ENCODE data around the gene LIPM.

DNA sequence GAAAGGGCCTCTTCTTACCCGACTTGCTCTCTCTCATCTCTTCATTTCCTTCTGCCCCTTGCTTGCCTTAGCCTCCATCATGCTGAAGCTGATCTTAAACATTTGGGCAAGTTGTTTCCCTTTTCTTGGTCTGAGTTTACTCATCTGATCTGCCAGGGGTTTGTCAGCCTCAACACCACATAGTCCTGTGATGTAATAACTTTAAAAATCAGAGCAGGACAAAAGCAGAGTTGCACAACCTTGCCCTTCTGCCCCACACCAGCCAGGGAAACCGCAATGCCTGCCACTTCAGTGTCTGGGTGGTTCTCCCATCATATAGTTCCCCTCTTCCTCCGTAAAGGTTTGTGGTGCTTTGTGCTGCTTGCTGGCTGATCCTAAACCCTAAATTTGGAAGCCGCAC lies 9.9 kb upstream of the LIPM start:
- TF ChIP-seq, protein P1, sequence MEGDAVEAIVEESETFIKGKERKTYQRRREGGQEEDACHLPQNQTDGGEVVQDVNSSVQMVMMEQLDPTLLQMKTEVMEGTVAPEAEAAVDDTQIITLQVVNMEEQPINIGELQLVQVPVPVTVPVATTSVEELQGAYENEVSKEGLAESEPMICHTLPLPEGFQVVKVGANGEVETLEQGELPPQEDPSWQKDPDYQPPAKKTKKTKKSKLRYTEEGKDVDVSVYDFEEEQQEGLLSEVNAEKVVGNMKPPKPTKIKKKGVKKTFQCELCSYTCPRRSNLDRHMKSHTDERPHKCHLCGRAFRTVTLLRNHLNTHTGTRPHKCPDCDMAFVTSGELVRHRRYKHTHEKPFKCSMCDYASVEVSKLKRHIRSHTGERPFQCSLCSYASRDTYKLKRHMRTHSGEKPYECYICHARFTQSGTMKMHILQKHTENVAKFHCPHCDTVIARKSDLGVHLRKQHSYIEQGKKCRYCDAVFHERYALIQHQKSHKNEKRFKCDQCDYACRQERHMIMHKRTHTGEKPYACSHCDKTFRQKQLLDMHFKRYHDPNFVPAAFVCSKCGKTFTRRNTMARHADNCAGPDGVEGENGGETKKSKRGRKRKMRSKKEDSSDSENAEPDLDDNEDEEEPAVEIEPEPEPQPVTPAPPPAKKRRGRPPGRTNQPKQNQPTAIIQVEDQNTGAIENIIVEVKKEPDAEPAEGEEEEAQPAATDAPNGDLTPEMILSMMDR (conservative IDR thresholded peaks at IDR 0.05; ENCODE audit: low read length), result no peak
- no peak for TF ChIP-seq EZH2phosphoT487 (IDR thresholded peaks at IDR 0.05; ENCODE audit: borderline replicate concordance)
